Measurements from ENCODE around the gene NUP107.

NUP107 gene

GRCh38 chr12:68775121-68775630 is 88.4 kb downstream of the NUP107 start:
- DNase-seq (ENCODE audit: low read depth), result no peak

GRCh38 chr12:68776976-68777610 is 90.3 kb downstream of the NUP107 start:
- no peak for DNase-seq (ENCODE audit: low read depth)

GRCh38 chr12:68779280-68779679 is 92.5 kb downstream of the NUP107 start:
- no peak for DNase-seq (ENCODE audit: low read depth)

GRCh38 chr12:68780731-68781130 is 94.0 kb downstream of the NUP107 start:
- DNase-seq (ENCODE audit: low read depth), result no peak

- no peak for DNase-seq (ENCODE audit: low read depth)
These were observed 95.0 kb downstream of the NUP107 start for GRCh38 chr12:68781728-68782127.

GRCh38 chr12:68784015-68784414 is 97.2 kb downstream of the NUP107 start:
- DNase-seq (ENCODE audit: low read depth), result no peak

- no peak for DNase-seq (ENCODE audit: low read depth)
These were observed 98.6 kb downstream of the NUP107 start for GRCh38 chr12:68785358-68785757.

- no peak for DNase-seq (ENCODE audit: low read depth)
These were observed 99.0 kb downstream of the NUP107 start for GRCh38 chr12:68785823-68786222.

GRCh38 chr12:68786929-68787328 is 100.2 kb downstream of the NUP107 start:
- DNase-seq (ENCODE audit: low read depth), result no peak

GRCh38 chr12:68788554-68789143 is 101.9 kb downstream of the NUP107 start:
- no peak for DNase-seq (ENCODE audit: low read depth)

- DNase-seq (ENCODE audit: low read depth), result no peak
These were observed 102.5 kb downstream of the NUP107 start for GRCh38 chr12:68789144-68789878.

- DNase-seq (ENCODE audit: low read depth), result no peak
These were observed 103.5 kb downstream of the NUP107 start for GRCh38 chr12:68790081-68790951.

- no peak for DNase-seq (ENCODE audit: low read depth)
These were observed 104.1 kb downstream of the NUP107 start for GRCh38 chr12:68790952-68791234.

GRCh38 chr12:68791897-68792481 is 105.2 kb downstream of the NUP107 start:
- DNase-seq (ENCODE audit: low read depth), result no peak

GRCh38 chr12:68792952-68793351 is 106.2 kb downstream of the NUP107 start:
- DNase-seq (ENCODE audit: low read depth), result no peak

- DNase-seq (ENCODE audit: low read depth), result no peak
These were observed 106.7 kb downstream of the NUP107 start for GRCh38 chr12:68793436-68793835.

GRCh38 chr12:68793975-68794652 is 107.3 kb downstream of the NUP107 start:
- no peak for DNase-seq (ENCODE audit: low read depth)

GRCh38 chr12:68794653-68795251 is 108.0 kb downstream of the NUP107 start:
- no peak for DNase-seq (ENCODE audit: low read depth)
